NK-92 (cell line): Measurements from ENCODE around the gene SDHB.

Experiments used
- DNase-seq: peaks from one replicate; lab custom pipeline; 2025; ENCODE audit not compliant: unreplicated experiment; lab: John Stamatoyannopoulos, UW

Gene SDHB

GRCh38 chr1:17053685-17054410 is at the start of gene SDHB:
Gene SDHB, minus strand, starts transcription at chr1:17054032. Its CDS starts 13 bp downstream, at chr1:17054019.
- peak; percentile 82 for DNase-seq

DNA sequence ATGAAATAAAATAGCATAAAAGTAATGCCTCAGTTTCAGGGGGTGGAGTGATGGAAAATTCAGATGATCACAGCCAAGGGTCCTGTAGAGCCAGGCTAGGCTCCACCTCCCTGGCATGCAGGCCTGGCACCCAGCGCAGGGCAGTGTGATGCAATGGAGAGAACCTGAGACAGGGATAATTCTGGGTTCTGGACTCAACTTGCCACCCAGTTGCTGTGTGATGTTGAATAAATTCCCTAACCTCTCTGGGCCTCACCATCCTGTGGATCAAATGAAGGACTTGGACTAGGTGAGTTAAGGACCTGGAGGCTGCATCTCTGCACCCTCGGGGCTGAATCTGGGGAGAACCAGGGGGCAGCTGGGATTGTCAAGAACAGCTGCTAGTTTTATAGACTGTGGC is 48.4 kb upstream of the SDHB start:
- no peak for DNase-seq

DNA sequence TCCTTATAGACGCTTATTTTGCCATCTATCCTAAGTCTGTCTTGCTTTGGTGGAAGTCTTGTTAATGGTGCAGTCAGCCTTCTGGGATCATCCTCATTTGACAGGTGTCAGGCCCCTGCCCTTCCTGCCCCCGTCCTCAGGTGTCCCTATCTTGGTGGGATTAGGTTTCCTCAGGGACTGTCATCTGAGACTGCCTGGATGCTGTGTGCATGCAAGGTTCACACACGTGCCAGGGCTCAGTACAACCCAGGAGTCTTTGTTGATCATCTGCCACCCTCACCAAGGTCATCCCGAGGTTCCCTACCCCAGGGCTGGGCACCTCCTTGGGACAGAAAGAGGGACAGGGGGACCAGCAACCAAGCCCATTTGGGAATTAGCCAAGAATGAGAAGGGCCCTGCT is 47.4 kb upstream of the SDHB start:
- DNase-seq: no peak

DNA sequence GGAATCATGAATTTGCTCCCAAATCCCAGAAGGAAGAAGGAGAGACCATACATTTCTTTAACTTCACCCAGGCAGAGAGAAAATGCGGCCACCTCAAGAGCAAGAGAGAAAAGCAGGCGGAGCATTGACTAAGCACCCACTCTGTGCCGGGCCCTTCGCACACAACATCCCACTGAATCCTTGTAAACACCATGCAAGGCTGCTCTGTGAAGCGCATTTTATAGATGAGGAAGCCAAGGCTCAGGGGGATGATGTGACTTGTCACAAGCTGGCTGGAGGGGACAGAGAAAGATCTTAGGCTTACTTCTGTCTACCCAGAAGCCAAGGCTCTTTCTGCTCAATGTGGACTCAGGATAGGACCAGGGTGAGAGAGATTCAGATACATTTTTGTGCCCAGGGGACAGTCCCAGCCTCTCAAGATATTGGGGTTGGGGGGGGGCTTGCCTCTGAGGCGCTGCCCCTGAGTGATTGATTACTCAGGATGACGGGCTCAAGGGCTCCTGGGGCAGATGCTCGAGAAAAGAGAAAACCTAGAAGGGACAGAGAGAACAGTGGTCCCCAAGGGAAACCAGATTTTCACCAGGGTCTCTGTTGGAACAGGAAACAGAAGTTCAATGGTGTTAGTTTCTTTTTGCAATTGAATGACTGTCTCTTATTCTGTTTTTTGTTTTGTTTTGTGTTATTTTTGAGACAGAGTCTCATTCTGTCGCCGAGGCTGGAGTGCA is 45.9 kb upstream of the SDHB start:
- no peak for DNase-seq

GRCh38 chr1:17098446-17099317 is 44.9 kb upstream of the SDHB start:
- DNase-seq: no peak

- DNase-seq: no peak
Observed at GRCh38 chr1:17097787-17098186, 44.0 kb upstream of the SDHB start.

- DNase-seq: no peak
Observed at GRCh38 chr1:17097147-17097546, 43.3 kb upstream of the SDHB start.

DNA sequence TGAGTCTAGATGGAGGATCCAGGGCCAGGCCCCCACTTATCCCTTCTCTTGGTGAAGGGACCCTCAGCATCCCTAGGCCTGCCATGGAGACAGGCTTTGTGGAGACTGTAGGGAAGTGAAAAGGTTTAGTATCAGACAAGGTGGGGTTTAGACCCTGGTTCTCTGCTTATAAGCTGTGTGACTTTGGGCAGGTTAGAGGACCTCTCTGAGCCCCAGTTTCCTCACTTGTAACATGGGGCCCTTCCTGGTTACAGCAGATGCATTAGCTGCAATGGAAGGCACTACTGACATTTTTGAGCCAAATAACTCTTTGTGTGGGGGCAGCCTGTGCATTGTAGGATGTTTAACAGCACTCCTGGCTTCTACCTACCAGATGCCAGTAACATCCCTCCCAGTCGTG is 42.8 kb upstream of the SDHB start:
- no peak for DNase-seq

DNA sequence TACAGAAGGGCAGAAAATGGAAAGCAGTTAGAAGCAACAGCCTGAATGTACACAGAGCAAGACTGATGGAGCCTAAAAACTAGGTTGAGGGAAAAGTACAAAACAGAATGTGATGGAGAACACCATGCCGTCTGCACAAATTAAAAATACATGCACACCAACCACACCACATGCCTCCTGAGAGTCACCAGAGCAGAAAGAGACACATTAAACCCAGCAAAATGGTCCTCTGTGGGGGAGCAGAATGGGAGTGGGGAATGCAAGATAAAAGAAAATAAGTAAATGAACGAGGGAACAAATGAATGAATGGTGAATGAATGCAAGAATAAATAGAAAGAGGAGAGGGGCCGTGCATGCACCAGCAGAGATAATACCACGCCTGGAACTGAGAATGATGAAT is 41.3 kb upstream of the SDHB start:
- DNase-seq: no peak

- no peak for DNase-seq
Observed at GRCh38 chr1:17094664-17095063, 40.8 kb upstream of the SDHB start.

DNA sequence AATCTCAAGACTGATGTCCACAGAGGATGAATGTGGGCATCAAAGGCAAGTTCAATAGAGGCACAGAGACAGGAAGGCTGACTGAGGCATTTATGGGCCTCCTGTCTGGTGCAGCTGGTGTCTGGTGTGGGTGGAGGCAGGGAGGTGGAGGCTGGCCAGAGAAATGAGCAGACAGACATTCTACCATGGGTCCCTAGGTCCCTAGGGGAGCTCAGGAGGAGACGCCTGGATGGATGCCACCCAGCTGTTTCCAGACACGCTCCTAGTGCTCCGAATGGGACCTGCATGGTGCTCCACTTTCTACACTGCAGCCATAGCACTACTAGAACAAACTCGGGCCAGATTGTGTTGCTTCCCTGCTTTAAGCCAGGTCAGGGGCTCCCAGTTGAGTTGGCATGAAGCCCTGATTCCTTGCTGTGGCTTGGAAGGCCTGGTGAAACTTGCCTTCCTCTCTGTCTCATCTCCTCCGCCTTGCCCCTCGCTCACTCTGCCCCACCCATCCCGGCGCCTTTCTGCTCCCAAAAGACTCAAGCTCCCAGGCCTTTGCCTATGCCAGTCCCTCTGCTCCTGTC is 40.1 kb upstream of the SDHB start:
- DNase-seq: no peak

- DNase-seq: no peak
Observed at GRCh38 chr1:17091252-17091651, 37.4 kb upstream of the SDHB start.

- no peak for DNase-seq
Observed at GRCh38 chr1:17089506-17089905, 35.7 kb upstream of the SDHB start.

DNA sequence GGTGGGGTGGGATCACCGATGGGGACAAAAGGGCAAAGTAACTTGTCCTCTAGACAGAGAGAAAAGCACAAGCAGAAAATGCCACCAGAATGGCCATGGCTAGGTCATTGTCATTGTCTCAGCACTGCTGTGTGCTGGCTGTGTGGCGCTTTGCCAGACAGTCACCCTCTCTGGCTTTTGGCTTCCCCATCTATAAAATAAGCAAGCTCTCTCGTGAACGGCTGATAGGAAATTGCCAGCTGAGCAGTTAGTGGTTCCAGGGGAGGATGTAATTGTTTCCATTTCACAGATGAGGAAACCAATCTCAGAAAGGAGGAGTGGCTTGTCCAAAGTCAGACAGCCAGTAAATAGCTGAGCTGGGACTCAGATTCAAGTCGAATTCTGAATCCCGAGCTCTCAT is 32.9 kb upstream of the SDHB start:
- no peak for DNase-seq

DNA sequence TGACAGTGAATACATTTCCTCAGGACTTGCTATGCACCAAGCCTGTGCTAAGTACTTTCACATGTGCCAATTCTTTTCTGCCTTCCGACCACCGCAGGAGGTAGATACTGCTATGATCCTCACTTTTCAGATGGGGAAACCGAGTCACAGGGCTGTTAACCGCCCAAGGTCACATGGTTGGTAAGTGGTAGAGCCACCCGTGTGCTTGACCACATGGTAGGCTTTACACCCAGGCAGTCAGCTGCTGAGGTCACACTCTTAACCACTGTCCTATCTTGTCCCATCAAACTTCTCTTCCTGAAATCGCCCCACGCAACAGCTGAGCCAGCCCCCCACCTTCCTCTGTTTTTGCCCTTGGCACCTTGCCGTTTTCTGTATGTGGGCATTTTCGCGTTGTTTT is 31.0 kb upstream of the SDHB start:
- no peak for DNase-seq

GRCh38 chr1:17082761-17083160 is 28.9 kb upstream of the SDHB start:
- DNase-seq: no peak

- no peak for DNase-seq
Observed at GRCh38 chr1:17081439-17081838, 27.6 kb upstream of the SDHB start.

DNA sequence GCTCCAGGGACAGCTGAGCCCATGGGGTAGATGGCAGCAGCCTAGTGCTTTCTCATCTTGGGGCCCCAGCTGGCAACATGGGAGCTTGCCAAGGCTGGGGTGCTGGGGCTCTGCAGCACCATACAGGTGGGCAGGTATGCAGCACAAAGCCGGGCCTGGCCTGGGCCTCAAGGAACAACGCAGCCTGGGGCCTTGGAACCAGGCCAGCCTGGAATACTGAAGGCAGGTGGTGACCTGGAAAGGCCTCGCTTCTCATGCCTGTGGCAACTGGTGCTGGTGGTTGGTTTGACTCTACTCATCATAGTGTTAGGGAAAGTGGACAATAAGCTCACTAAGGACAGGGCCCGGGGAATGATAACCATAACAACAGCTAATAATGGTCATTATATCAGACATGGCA is 27.0 kb upstream of the SDHB start:
- no peak for DNase-seq

- no peak for DNase-seq
Observed at GRCh38 chr1:17080085-17080759, 26.4 kb upstream of the SDHB start.

- no peak for DNase-seq
Observed at GRCh38 chr1:17078991-17079868, 25.4 kb upstream of the SDHB start.
